HG02885 (cell line): ENCODE measurements around the gene OR6C76.
"Not testable (repeated sequence)": the region's sequence is repeated elsewhere in the genome, so short reads cannot be mapped to it uniquely, and the experiment has no call there.

Source experiments
- ATAC-seq: cut with Tn5 transposase; IDR thresholded peaks from one replicate; pipeline ENCODE4 v1.9.1; 2021; ENCODE audit warnings: mild to moderate bottlenecking; ENCODE audit not compliant: unreplicated experiment, poor library complexity

OR6C76 gene

DNA sequence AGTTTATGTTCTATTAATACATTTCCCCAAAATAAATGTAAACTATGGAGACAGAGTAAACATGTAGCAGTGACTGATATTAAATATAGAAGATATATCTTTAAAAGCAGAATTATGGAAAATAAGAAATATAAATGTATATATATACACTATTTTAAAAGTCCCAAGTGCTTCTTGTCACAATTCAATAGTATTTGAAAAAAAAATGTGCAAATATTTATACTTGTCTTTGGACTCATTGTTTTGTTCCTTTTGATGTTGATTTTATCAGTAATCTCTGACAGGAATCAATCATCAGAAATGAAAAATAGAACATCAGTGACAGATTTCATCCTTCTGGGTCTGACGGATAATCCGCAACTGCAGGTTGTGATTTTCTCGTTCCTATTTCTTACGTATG lies at the start of gene OR6C76:
Gene OR6C76 (plus strand): TSS at position 301 of the 400 bp plus-strand sequence. CDS start 0 bp downstream, at position 301.
- no peak for ATAC-seq

DNA sequence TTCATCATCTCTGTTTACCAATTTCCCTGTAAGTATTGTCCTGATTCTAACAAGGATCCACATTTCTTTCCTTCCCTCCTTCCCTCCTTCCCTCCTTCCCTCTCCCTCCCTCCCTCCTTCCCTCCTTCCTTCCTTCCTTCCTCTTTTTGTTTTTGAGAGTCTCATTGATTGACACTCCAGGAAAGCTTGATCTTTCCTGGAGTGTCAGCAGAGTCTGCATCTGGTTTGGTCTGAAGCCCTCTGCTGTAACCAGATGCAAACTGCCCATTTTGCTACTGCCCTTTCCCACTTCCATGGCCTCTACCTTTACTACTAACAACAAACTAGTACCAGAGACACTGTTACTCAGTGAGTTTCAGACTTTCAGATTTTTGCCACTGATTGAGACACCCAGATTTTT lies 40.2 kb upstream of the OR6C76 start:
- ATAC-seq = no peak

DNA sequence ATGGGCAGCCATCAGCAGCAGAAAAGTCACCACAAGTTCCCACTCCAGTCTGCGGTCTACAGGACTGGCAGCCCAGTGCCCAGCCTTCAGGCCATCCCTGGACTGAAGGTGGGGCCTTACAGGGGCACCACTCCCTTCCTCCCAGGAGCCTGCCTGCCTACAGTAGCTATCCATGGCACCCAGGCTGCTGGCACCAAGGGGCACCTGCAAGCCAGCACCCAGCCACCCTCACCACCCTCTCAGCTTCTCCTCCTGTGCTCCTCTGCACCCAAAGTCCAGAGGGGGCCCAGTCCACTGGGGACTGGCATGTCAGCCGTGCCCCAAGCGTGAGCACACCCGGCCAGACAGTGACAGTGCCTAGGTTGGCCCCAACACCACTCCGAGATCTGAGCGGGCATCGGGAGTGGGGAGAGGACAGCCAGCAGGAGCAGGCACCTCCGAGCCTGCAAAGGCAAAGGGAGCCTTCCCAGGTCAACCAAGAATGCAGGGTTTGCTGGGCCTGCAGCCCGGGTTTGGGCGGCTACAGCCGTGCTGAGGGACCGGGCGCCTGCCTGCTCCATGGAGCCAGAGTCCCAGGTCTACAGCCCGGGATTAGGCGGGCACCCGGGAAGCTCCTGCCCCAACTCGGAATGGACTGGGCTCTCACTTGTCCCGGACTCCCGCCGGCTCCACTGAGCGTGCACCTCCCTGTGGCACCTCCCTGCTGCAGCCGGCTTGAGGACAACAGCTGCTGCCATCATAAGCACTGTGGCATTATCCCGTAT lies 33.8 kb upstream of the OR6C76 start:
- ATAC-seq = no peak

GRCh38 chr12:55396326-55396725 lies 29.7 kb upstream of the OR6C76 start:
- ATAC-seq = no peak

GRCh38 chr12:55400229-55400628 lies 25.8 kb upstream of the OR6C76 start, which contains the start of gene OR6C65:
TSS of gene OR6C65 (plus strand) at chr12:55400529. CDS start at chr12:55400529, 0 bp downstream.
- no peak for ATAC-seq

- ATAC-seq = no peak
Measured at GRCh38 chr12:55407866-55408265, 18.2 kb upstream of the OR6C76 start.

GRCh38 chr12:55409133-55409532 lies 16.9 kb upstream of the OR6C76 start:
- not testable (repeated sequence) for ATAC-seq

DNA sequence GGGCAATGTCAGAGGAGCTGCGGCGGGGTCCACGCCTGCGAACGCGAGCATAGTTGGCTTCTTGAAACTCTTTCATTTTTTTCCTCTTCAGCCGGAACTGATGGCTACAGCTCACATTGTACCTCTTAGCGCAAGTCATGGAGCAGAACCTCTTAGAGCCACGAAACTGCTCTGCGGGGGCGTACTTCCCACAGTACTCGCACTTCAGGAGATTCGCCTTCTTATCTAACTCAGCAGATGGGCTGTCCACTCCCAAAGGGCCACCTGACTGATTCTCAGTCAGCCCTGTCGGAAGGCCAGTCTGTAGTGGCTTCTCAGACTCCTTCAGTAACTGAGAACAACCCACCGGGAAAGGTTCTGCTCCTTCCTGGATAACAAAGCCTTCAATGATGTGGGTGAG lies 13.9 kb upstream of the OR6C76 start:
- not testable (repeated sequence) for ATAC-seq

- ATAC-seq = not testable (repeated sequence)
Measured at GRCh38 chr12:55413498-55414388, 12.3 kb upstream of the OR6C76 start.

DNA sequence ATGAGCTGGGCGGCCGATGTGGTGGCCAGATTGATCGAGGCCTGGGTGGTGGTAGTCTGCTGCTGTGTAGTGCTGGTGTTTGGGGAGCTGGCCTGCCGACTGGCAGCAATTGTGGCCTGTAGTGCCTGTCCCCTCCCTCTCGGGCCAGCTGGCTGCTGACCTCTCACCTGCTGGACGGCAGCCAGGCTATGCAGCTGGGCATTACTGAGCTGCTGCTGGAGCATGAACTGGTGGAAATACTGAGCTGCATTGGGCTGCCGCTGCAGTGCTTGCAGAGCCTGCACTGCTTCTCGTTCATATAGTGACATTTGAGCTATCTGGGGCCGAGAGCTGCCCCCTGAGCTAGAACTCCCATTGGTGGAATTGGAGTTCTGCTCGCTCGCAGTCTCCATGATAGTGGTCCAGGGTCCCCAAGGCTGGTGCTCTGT lies 11.6 kb upstream of the OR6C76 start:
- ATAC-seq = not testable (repeated sequence)

GRCh38 chr12:55414889-55415288 lies 11.2 kb upstream of the OR6C76 start:
- ATAC-seq = peak; percentile 54

- ATAC-seq = no peak
Measured at GRCh38 chr12:55416961-55417360, 9.1 kb upstream of the OR6C76 start.

- ATAC-seq = no peak
Measured at GRCh38 chr12:55420307-55420962, 5.6 kb upstream of the OR6C76 start.

DNA sequence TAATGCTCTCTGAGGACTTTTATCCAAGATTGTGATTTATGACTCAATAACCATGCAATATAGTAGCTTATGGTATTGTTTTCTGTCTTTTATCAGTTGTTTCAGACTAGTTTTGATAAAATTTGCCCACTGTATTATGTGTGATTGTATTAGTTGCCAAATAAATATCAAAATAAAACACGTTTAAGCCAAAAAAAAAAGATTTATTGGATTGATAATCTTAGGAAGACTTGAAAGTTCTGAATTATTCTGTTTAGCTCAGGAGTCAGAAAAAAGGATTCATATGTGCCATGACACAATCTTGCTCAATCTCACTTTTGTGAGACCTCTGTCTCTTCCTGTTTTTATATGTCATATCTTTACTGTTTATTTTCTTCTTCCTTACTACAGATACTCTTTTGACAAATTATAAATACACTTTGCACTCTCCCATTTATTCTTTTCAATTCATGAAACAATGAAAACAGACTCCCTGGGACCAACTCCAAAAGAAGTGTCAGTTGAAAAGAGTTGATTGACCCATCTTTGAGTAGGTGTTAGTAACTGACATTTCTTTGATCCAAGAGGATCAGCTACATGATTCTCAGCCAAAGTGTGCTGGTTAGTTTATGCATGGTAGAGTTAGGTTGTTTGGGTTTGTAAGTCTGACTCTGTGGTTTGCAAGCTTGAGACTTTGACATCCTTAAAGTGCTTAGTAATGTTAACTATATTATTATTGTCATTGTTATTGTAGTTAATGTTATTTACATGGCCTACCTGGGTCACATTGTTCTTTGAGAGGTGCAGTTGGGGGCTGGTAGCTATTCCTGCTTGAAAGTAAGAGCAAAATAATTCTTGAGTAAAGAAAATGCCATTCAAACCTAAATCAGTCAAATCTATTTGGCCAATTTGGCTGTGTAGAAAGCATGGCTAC lies 2.5 kb downstream of the OR6C76 start:
- no peak for ATAC-seq

DNA sequence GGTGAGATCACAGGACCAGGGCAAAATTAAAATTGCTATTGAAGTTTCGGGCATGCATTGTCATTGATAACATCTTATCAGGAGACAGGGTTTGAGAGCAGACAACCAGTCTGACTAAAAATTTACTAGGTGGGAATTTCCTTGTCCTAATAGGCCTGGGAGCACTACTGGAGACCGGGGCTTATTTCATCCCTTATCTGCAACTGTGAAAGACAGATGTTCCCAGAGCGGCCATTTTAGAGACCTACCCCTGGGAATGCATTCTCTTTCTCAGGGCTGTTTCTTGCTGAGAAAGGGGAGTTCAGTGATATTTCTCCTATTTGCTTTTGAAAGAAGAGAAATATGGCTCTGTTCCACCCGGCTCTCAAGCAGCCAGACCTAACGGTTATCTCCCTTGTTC lies 15.2 kb downstream of the OR6C76 start:
- not testable (repeated sequence) for ATAC-seq

DNA sequence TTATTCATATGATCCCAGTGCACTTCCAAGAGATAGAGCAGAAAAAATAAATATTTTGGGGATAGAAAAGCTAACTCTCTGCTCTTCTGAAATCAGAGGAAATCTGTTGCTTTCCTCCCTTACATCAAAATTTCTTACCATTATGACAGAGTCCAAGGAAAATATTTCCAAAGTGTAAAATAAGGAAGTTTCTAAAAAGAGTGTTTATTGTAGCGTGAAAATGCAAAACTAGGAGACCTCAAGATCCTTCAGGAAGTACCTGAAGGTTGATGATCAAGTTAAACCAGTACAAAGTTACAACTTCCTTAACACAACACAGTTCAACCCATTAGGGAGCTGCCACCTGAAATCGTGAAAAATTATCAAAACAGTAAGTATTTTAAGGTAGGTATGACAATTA lies 17.7 kb downstream of the OR6C76 start, which contains the start of gene OR6C2:
Gene OR6C2 (plus strand): TSS at position 301 of the 400 bp plus-strand sequence. CDS start 8,138 bp downstream, outside the sequence.
- no peak for ATAC-seq

GRCh38 chr12:55445357-55445756 lies 19.3 kb downstream of the OR6C76 start:
- no peak for ATAC-seq

GRCh38 chr12:55446326-55446725 lies 20.3 kb downstream of the OR6C76 start:
- no peak for ATAC-seq

- no peak for ATAC-seq
Measured at GRCh38 chr12:55448825-55449224, 22.8 kb downstream of the OR6C76 start.
